Muscle layer of colon (tissue), 2 donors: Measurements from ENCODE around the gene ANKRD30A.
"Not testable (repeated sequence)": the region's sequence is repeated elsewhere in the genome, so short reads cannot be mapped to it uniquely, and the experiment has no call there.

Source experiments
- H3K27ac ChIP-seq: one replicate; pipeline ENCODE4 v1.7.0; 2013; ENCODE audit warnings: low read depth, mild to moderate bottlenecking, low read length, moderate library complexity
- H3K27me3 ChIP-seq, 2 donors: one replicate each; pipeline ENCODE4 v1.7.0; 2013; ENCODE audit warnings: low read length in 2 of 2, mild to moderate bottlenecking in 2 of 2; ENCODE audit not compliant: insufficient read depth in 2 of 2, control insufficient read depth in 1 of 2
- H3K36me3 ChIP-seq: one replicate; pipeline ENCODE4 v1.7.0; 2013; ENCODE audit warnings: mild to moderate bottlenecking, low read length; ENCODE audit not compliant: insufficient read depth
- H3K4me1 ChIP-seq: one replicate; pipeline ENCODE4 v1.7.0; 2013; ENCODE audit warnings: mild to moderate bottlenecking, low read length; ENCODE audit not compliant: insufficient read depth
- H3K4me3 ChIP-seq, 2 donors: one replicate each; pipeline ENCODE4 v1.7.0; 2013; ENCODE audit warnings: low read length in 2 of 2, low read depth in 1 of 2, mild to moderate bottlenecking in 1 of 2, moderate library complexity in 1 of 2
- H3K9ac ChIP-seq: one replicate; pipeline ENCODE4 v1.7.0; 2013; ENCODE audit warnings: low read length
- H3K9me3 ChIP-seq: one replicate; pipeline ENCODE4 v1.7.0; 2013; ENCODE audit warnings: mild to moderate bottlenecking, low read length
- donor health status: abdominal sarcoma.
- donor health status: Adenocarcinoma of cecum.

ANKRD30A gene, protein sequence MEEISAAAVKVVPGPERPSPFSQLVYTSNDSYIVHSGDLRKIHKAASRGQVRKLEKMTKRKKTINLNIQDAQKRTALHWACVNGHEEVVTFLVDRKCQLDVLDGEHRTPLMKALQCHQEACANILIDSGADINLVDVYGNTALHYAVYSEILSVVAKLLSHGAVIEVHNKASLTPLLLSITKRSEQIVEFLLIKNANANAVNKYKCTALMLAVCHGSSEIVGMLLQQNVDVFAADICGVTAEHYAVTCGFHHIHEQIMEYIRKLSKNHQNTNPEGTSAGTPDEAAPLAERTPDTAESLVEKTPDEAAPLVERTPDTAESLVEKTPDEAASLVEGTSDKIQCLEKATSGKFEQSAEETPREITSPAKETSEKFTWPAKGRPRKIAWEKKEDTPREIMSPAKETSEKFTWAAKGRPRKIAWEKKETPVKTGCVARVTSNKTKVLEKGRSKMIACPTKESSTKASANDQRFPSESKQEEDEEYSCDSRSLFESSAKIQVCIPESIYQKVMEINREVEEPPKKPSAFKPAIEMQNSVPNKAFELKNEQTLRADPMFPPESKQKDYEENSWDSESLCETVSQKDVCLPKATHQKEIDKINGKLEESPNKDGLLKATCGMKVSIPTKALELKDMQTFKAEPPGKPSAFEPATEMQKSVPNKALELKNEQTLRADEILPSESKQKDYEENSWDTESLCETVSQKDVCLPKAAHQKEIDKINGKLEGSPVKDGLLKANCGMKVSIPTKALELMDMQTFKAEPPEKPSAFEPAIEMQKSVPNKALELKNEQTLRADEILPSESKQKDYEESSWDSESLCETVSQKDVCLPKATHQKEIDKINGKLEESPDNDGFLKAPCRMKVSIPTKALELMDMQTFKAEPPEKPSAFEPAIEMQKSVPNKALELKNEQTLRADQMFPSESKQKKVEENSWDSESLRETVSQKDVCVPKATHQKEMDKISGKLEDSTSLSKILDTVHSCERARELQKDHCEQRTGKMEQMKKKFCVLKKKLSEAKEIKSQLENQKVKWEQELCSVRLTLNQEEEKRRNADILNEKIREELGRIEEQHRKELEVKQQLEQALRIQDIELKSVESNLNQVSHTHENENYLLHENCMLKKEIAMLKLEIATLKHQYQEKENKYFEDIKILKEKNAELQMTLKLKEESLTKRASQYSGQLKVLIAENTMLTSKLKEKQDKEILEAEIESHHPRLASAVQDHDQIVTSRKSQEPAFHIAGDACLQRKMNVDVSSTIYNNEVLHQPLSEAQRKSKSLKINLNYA (N-terminal part only)

GRCh38 chr10:37125191-37125732 lies at the start of gene ANKRD30A:
TSS of gene ANKRD30A (plus strand) at chr10:37125598. CDS start at chr10:37125788, 190 bp downstream.
- no peak within 1 kb of the TSS for H3K9ac ChIP-seq
- no peaks in the 10 kb centered on the region for H3K9me3 ChIP-seq
- no peaks in the 10 kb centered on the region for H3K36me3 ChIP-seq
- H3K27ac ChIP-seq = no peak within 1 kb of the TSS
- no peak within 1 kb of the TSS for H3K4me3 ChIP-seq
- H3K27me3 ChIP-seq = no peaks in the 10 kb centered on the region
- no peaks in the 10 kb centered on the region for H3K4me1 ChIP-seq

GRCh38 chr10:37076083-37076482 lies 49.3 kb upstream of the ANKRD30A start:
- H3K4me3 ChIP-seq, H3K9ac ChIP-seq: not testable (repeated sequence)

GRCh38 chr10:37095792-37096573 lies 29.4 kb upstream of the ANKRD30A start:
- H3K4me1 ChIP-seq = no peaks in the 10 kb centered on the region
- no peaks in the 10 kb centered on the region for H3K27me3 ChIP-seq
- H3K36me3 ChIP-seq = no peaks in the 10 kb centered on the region
- no peak overlapping the region for H3K4me3 ChIP-seq
- no peaks in the 10 kb centered on the region for H3K9me3 ChIP-seq
- H3K27ac ChIP-seq = no peak overlapping the region
- H3K9ac ChIP-seq = no peak overlapping the region

More at GRCh38 chr10:37076083-37076482, 49.3 kb upstream of the ANKRD30A start:
- not testable (repeated sequence) for H3K27me3 ChIP-seq, H3K9me3 ChIP-seq, H3K36me3 ChIP-seq, H3K4me1 ChIP-seq, H3K27ac ChIP-seq

GRCh38 chr10:37101261-37101660 lies 24.1 kb upstream of the ANKRD30A start:
- Histone ChIP-seq H3K36me3 (no peaks in the 10 kb centered on the region), H3K9ac (no peak overlapping the region), H3K9me3 (no peaks in the 10 kb centered on the region)

GRCh38 chr10:37109000-37109399 lies 16.4 kb upstream of the ANKRD30A start:
- Histone ChIP-seq H3K9me3 (no peaks in the 10 kb centered on the region), H3K9ac (no peak overlapping the region), H3K4me1 (no peaks in the 10 kb centered on the region), H3K27ac (no peak overlapping the region), H3K27me3 (no peaks in the 10 kb centered on the region), H3K36me3 (no peaks in the 10 kb centered on the region), H3K4me3 (no peak overlapping the region)

More at GRCh38 chr10:37101261-37101660, 24.1 kb upstream of the ANKRD30A start:
- no peaks in the 10 kb centered on the region for H3K27me3 ChIP-seq
- no peak overlapping the region for H3K27ac ChIP-seq
- no peak overlapping the region for H3K4me3 ChIP-seq
- no peaks in the 10 kb centered on the region for H3K4me1 ChIP-seq

DNA sequence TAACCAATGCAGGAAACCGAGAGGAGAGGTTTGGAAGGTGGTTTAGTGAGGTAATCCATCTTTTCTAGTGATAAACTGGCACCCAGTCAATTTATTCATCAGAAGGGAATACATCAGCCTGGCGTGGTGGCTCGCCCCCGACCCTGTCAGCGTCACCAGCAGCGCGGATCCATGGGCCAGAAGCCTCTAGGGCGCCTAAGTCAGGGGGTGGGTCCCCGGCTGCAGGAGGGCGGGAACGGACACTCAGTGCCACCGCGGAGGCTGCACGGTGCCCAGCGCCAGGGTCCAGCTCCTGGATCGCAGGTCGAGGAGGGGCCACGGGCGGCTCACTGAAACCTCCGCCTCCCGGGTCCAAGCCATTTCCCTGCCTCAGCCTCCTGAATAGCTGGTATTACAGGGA lies 866 bp upstream of the ANKRD30A start:
- no peak overlapping the region for H3K4me3 ChIP-seq
- no peaks in the 10 kb centered on the region for H3K4me1 ChIP-seq
- no peak overlapping the region for H3K27ac ChIP-seq
- H3K9ac ChIP-seq = no peak overlapping the region
- H3K27me3 ChIP-seq = no peaks in the 10 kb centered on the region
- no peaks in the 10 kb centered on the region for H3K9me3 ChIP-seq
- H3K36me3 ChIP-seq = no peaks in the 10 kb centered on the region

DNA sequence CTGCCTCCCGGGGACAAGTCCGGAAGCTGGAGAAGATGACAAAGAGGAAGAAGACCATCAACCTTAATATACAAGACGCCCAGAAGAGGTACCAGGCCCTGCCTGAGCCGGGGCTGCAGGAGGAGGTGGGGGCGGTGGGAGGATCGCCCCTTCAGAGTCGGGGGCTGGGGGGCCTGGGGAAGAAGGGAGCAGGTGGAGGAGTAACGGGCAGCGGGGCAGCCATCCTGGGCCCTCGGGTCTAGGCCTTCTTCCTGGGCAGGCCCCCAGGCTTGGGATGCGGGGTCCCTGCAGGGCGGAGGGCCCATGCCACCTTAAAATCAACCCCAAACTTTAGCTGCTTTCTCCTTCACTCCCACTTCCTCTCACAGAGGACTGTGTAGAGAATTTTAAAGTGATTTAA lies 523 bp downstream of the ANKRD30A start:
- H3K9ac ChIP-seq = no peak overlapping the region
- no peaks in the 10 kb centered on the region for H3K9me3 ChIP-seq
- H3K27ac ChIP-seq = no peak overlapping the region
- no peaks in the 10 kb centered on the region for H3K4me1 ChIP-seq
- no peak overlapping the region for H3K4me3 ChIP-seq
- no peaks in the 10 kb centered on the region for H3K27me3 ChIP-seq
- H3K36me3 ChIP-seq = no peaks in the 10 kb centered on the region

DNA sequence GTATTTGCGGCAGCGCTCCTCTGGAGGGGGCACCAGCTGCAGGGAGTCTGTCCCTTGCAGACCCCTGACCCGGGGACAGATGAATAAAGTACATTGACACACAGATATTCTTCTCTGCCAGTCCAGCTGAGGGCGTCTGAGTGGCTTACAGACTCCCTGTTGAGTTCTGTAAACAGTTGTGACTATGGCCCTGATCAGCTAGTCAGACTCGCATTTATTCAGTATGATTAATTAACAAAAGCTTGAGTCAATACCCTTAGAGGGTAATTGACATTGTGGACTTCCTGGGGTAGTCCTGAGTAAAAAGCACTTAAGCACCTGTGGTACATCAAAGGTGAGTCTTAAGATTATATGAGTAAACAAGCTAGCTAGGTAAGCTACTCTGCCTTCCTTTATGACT lies 21.0 kb downstream of the ANKRD30A start:
- no peaks in the 10 kb centered on the region for H3K27me3 ChIP-seq
- H3K9me3 ChIP-seq = no peaks in the 10 kb centered on the region
- no peak overlapping the region for H3K4me3 ChIP-seq
- no peak overlapping the region for H3K9ac ChIP-seq
- H3K27ac ChIP-seq = no peak overlapping the region
- H3K36me3 ChIP-seq = no peaks in the 10 kb centered on the region
- H3K4me1 ChIP-seq = no peaks in the 10 kb centered on the region

DNA sequence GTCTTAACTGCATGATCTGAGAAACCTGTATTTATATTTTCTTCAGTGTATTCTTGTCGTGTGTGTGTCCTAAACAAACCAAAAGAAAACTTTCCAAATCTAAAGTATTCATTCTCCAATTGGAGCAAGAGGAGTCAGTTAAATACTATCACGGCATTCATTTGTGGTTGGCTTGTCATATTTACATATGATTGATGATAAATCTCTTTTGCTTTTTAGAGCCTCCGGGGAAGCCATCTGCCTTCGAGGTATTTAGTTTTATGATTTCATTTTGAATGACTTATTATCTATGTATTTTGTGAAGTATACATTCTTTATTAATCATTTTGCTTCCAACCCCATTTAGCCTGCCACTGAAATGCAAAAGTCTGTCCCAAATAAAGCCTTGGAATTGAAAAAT lies 37.0 kb downstream of the ANKRD30A start:
- not testable (repeated sequence) for H3K27me3 ChIP-seq, H3K9me3 ChIP-seq, H3K4me3 ChIP-seq, H3K36me3 ChIP-seq, H3K27ac ChIP-seq, H3K9ac ChIP-seq, H3K4me1 ChIP-seq

GRCh38 chr10:37171945-37172344 lies 46.5 kb downstream of the ANKRD30A start:
- H3K4me1 ChIP-seq, H3K36me3 ChIP-seq, H3K27ac ChIP-seq, H3K27me3 ChIP-seq, H3K9me3 ChIP-seq, H3K9ac ChIP-seq, H3K4me3 ChIP-seq: not testable (repeated sequence)
